ENCODE measurements around the gene CISH. TPM values are rescaled to one million over a fixed set of nuclear protein-coding genes. Genes with fewer than 3 reads are reported as not detected.

The CISH gene
- total RNA-seq, 4 donors from 2014 or later: 3.3 to 50.5 (median 20.3) TPM

Other genes with a start within 250 kb of the CISH start
- under 1 TPM; 0.27 to 0.68 (median 0.45) TPM for gene CACNA2D2, start 108.1 kb downstream of the CISH start, total RNA-seq
- 10 to 100 TPM; 12.6 to 27.4 (median 15.4) TPM for gene C3orf18, start 44.0 kb downstream of the CISH start, total RNA-seq
- 1 to 10 TPM; 4.5 to 8.1 (median 7.5) TPM for gene HEMK1, start 42.3 kb downstream of the CISH start, total RNA-seq
- 100 to 1,000 TPM; 235 to 466 (median 387) TPM for gene MAPKAPK3, start 5.4 kb upstream of the CISH start, total RNA-seq
- 1 to 10 TPM in 1 of 4 donors, under 1 TPM in 3; 0.61 to 3.1 (median 0.73) TPM for gene DOCK3, start 63.2 kb upstream of the CISH start, total RNA-seq